HG03565 (cell line): ENCODE results near the gene FBXO47.
"Not testable (repeated sequence)": the region's sequence is repeated elsewhere in the genome, so short reads cannot be mapped to it uniquely, and the experiment has no call there.

Experiments used
- ATAC-seq: cut with Tn5 transposase; IDR thresholded peaks from one replicate; pipeline ENCODE4 v1.9.1; 2021; ENCODE audit warnings: mild to moderate bottlenecking, moderate library complexity; ENCODE audit not compliant: unreplicated experiment

Gene FBXO47

DNA sequence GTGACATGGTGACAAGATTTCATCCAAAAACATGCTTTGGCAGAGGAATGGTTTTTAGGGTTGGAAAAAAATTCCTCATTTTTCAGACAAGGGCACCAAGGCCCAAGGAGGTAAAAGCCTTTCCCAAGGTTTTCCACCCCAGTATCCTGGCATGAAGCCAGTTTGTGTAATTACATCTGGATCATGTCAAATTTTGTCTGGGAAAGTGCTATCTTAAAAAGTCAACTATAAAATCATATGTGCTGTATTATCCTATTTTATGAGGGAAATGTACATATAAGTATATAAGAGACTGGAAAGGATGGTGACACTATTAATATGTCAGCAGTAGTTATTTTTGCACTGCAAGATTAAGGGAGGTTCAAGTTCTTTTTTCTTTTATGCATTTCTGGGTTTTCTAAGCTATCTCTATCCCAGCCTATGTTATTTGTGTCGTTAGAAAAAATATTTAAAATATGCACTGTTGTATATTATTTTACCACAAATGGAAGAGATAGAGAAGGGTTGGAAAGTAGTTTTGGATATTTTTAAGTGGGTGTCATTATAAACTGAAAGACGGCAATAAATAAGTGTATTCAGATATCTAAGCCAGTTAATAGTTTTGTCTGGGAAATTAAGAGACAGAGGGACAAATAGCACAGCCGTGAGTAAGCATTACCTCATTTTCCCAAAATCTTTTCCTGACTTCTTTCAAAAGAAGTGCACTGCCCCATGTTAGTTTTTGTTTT lies 13.5 kb upstream of the FBXO47 start:
- no peak for ATAC-seq

DNA sequence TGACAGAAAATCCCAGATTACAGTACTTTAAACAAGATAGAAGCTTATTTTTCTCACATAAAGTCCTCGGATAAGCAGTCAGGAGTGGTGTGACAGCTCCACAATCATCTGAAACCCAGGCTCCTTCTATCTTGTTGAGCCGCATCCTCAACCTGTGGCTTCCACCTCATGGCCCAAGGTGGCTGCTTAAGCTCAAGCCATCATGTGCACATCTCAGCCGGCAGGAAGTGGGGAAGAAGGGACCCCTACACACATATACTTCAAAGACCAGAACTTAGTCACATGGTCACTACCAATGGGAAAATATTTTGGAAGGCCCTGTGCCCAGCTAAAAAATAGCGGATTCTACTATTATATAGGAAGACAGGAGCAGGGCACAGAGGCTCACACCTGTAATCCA lies 11.0 kb upstream of the FBXO47 start:
- no peak for ATAC-seq

DNA sequence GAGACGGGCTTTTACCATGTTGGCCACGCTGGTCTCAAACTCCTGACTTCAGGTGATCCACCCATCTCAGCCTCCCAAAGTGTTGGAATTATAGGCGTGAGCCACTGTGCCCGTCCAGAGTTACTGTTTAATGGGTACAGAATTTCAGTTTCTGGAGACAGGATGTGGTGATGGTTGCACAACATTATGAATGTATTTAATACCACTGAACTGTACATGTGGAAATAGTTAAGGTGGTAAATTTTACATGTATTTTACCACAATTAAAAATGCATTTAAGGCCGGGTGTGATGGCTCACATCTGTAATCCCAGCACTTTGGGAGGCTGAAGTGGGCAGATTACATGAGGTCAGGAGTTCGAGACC lies 9.0 kb upstream of the FBXO47 start:
- ATAC-seq, result not testable (repeated sequence)

DNA sequence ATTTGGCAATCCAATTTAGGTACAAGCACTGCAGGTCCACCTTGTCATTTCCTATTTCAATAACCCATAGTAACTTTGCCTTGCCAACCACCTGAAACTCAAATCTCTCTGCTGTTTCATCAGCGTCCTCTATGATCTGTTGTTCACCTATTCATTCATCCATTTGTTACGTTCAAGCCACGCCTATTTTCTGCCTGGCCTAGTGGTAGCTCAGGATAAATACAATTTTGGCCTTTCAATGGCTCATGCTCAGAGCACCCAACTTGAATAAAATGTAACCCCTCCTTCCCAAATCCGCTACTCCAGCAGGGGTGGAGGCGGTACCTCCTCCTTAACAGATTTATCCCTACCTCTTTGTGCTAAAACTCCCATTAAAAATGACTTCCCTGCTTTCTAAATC lies 3.6 kb upstream of the FBXO47 start:
- no peak for ATAC-seq

DNA sequence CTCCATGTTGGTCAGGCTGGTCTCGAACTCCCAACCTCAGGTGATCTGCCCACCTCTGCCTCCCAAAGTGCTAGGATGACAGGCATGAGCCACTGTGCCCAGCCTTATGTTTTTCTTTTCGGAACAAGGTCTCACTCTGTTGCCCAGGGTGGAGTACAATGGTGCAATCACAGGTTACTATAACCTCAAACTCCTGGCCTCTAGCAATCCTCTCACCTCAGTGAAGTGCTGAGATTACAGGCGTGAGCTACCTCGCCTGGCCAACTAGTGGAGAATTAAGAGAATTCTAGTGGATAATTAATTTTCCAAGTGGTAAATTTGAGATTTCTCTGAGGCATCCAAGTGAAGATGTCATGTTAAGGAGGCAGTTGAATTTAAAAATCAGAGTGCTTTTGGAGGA lies 2.9 kb upstream of the FBXO47 start:
- ATAC-seq, result no peak

DNA sequence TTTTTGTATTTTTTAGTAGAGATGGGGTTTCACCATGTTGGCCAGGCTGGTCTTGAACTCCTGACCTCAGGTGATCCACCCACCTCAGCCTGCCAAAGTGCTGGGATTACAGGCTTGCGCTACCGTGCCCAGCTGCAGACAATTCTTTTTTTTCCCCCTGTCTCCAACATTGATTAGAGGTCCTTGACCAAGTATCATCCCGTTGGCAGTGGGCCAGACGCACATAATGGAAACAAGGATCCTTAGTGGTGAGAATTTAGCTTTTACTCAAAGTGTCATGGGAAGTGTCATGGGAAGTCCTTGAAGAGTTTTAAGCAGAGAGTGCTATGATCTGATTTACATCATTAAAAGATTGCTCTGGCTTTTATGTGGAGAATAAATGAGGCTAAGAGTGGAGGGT lies 2.1 kb upstream of the FBXO47 start:
- ATAC-seq, result no peak

DNA sequence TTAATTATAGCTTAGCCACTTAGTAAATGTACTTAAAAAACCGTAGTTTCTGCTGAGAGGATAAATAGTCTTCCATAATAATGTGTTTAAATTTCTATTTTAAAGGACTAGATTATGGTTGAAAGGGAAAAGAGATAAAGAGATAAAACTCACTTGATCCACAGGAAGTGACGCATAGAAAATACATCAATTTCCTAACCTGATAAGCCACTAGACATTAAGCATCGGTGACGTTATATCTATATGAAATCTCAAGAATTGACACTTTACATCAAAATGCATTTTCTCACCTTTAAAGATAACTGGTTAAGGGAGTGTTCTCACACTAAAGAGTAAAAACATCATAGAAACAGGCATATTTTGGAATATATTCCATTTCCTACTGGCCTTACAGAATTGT lies 5.8 kb downstream of the FBXO47 start:
- ATAC-seq, result no peak

DNA sequence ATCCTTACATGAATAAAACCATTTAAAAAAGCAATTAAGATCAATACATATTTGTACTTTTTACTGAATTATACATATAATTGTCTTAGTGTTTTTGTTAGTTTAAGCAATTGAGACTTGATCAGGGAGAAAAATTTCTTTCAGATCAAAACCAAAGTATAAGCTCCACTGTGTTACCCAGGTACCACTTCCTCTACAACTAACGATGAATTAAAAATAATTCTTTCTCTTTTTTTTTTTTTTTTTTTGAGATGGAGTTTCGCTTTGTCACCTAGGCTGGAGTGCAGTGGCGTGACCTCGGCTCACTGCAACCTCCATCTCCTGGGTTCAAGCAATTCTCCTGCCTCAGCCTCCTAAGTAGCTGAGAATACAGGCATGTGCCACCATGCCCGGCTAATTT lies 6.8 kb downstream of the FBXO47 start:
- no peak for ATAC-seq

DNA sequence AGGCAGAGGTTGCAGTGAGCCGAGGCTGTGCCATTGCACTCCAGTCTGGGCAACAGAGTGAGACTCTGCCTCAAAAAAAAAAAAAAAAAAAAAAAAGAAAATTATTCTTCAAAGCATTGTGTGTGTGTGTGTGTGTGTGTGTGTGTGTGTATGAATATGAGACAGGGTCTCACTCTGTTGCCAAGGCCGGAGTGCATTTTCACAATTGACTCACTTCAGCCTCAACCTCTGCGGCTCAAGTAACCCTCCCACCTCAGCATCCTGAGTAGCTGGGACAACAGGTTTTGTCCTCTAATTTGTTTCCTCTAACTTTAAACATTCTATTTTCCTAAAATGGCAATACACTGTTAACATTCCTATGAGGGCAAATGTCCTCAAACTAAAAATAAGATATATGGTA lies 7.7 kb downstream of the FBXO47 start:
- ATAC-seq, result no peak

DNA sequence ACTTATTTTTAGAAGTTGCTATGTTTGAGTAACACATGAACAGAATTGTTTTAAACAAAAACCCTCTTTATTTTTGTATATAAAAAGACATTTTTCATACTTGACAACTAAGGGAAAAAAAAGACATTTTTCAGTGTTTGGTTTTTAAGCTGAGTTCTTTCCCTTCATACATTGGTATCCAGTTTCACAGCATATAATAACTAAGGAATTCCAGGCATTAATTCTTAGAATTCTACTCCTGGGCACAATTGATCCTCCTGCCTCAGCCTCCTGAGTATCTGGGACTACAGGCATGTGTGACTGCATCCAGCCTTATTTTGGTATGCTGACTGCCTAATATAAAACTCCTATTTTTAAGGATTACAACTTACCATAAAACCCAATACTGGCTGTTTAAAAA lies 8.4 kb downstream of the FBXO47 start:
- ATAC-seq, result no peak

DNA sequence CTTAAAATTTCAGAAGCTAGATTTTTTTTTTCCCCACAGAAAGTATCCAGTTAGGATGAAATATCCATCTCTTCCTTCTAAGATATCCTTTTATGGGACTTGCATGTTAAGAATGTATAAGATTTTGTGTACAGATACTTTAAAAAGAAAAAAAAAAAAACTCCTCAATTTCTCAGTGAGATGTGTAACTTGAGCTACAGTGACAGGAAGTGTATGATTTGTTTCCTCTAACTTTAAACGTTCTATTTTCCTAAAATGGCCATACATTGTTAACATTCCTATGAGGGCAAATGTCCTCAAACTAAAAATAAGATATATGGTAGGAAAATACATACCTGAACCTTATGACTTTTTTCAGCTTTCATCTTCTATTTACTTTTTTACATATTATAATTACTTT lies 8.9 kb downstream of the FBXO47 start:
- ATAC-seq, result no peak

DNA sequence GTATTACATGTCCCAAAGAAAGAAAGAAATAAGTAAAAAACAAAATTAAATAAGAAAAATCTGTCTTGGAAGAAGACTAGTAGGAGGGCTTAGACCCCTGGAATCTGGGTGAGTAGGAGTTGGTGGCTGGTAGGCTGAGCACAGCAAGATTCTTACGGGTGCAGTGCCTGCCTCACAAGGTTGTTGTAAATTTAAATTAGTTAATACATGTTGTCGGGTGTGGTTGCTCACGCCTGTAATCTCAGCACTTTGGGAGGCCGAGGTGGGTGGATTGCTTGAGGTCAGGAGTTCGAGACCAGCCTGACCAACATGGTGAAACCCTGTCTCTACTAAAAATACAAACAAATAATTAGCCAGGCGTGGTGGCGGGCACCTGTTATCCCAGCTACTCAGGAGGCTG lies 13.4 kb downstream of the FBXO47 start:
- not testable (repeated sequence) for ATAC-seq

DNA sequence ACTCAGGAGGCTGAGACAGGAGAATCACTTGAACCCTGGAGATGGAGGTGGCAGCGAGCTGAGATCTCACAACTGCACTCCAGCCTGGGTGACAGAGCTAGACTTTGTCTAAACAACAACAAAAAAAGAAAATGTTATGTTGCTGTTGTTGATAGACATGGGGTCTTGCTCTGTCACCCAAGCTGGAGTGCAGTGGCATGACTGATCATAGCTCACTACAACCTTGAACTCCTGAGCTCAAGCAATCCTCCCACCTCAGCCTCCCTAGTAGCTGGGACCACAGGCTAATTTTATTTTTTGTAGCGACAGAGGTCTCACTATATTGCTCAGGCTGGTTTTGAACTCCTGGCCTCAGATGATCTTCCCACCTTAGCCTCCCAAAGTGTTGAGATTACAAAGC lies 20.0 kb downstream of the FBXO47 start:
- no peak for ATAC-seq

DNA sequence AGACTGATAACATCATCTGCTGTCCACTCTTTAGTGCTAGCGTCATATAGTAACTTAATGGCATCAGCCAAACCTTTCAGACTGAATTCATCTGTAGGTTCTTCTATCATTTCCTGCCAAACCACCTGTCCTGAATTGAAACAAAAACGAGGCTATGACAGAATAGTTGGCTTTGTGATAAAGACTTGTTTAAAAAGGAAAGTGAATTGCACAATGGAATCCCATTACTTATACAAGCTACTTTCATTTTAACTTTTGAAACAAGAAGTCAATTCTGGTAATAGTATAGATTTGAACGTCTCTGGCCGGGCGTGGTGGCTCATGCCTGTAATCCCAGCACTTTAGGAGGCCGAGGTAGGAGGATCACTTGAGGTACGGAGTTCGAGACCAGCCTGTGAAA lies 23.6 kb downstream of the FBXO47 start:
- no peak for ATAC-seq

DNA sequence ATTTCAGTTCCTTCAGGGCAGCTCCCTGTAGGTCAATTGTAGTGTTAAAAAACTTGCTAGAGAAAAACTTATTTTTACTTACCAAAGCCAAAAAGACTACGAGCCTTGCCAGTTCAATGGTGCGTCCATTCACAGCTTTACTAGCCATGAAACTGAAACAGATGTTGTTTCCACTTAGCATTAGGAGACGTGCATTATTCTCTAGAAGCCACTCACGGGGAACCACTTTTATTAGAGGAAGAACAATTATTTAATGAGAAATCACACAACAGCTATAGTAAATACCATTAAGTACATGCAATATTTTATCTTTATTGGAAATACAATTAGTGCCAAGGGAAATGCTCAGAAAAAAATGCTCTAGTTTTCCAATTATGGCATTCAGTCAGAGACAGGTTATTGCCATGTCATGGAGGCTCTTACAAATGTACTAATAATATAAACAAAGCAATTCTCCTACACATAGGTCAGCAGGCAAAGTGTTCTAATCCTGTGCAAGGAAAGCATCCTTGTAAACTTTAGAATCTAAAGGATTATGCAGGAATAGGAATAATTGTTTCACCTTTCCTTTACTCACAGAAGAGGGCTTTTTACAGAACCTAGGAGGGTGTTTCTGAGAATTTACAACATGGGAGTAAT lies 24.4 kb downstream of the FBXO47 start:
- ATAC-seq, result no peak

DNA sequence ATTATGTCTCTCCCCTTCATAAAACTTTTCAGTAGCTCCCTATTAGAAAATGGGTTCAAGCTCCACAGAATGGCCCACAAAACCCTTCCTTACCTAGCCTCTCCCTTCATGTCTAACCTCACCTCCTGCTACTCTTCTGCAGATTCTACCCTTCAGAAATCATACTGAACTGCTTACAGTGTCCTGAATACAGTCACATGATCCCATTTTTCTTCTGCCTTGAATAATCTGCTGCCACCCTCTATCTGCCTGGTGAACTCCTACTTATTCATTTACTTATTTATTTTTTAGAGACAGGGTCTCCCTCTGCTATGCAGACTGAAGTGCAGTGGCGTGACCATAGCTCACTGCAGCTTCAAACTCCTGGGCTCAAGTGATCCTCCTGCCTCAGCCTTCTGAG lies 26.8 kb downstream of the FBXO47 start:
- ATAC-seq, result no peak

DNA sequence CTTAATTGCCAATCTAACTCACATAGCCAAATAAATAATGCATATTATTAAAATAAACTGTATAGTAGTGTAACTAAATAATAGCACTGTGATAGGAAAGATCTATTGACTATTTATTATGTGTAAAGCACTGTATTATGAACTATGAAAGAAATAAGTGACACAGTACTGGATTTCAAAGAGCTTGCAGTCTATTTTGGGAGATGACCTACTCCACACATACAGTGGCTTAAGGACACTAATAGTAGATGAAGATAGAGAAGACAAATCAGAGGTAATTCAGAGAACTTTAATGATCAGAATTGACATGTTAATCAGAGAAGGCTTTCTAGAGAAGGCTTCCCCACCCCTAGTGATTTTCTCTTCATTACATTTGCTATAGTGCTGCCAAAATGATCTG lies 27.2 kb downstream of the FBXO47 start:
- ATAC-seq, result no peak

DNA sequence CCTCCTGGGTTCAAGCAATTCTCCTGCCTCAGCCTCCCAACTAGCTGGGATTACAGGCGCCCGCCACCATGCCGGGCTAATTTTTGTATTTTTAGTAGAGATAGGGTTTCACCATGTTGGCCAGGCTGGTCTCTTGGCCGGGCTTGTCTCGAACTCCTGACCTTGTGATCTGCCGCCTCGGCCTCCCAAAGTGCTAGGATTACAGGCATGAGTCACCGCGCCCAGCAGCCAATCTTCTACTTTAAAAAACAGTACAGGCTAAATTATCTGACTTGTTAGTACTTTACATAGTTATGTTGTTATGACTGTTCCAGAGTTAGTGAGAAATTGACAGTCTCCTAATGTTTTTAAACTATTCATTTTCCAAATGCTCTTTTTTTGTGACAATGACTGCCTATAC lies 33.2 kb downstream of the FBXO47 start:
- not testable (repeated sequence) for ATAC-seq

DNA sequence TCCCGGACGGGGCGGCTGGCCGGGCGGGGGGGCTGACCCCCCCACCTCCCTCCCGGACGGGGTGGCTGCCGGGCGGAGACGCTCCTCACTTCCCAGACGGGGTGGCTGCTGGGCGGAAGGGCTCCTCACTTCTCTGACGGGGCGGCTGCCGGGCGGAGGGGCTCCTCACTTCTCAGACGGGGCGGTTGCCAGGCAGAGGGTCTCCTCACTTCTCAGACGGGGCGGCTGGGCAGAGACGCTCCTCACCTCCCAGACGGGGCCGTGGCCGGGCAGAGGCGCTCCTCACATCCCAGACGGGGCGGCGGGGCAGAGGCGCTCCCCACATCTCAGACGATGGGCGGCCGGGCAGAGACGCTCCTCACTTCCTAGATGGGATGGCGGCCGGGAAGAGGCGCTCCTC lies 36.4 kb downstream of the FBXO47 start:
- ATAC-seq, result not testable (repeated sequence)

DNA sequence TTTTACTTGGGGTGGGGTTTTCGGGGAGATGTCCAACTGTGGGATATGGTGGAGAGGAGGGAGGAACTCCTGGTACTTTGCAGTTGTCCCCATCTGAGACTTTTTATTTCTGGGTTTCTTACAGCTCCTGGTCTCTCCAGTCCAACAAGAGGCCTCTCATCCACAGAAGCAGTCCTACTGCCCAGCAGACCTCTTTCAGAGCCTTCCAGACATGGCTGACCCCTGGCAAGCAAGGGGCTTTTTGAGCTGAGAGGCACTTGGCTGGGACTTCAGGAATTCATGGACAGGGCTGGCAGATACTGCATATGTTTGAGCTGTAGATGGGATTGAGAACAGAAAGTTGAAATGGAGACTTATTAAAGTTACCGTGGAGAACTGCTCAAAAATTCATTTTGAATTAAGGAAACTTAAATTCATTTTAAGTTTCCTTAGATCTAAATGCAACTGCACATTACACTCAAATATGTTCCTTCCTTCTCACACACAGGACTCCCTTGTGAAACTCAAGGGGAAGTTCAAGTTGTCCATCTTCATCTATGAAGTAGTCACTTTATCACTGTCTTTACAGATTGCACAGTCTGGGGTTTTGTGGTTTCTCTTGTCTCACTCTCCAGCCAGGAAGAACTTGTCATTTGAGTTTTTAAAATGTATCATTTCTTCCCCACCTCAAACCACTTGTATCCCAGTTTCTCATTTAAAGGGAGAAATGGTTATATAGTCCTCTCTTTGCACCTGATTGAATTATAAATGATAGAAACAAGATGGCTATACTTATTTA lies 40.7 kb downstream of the FBXO47 start:
- no peak for ATAC-seq

DNA sequence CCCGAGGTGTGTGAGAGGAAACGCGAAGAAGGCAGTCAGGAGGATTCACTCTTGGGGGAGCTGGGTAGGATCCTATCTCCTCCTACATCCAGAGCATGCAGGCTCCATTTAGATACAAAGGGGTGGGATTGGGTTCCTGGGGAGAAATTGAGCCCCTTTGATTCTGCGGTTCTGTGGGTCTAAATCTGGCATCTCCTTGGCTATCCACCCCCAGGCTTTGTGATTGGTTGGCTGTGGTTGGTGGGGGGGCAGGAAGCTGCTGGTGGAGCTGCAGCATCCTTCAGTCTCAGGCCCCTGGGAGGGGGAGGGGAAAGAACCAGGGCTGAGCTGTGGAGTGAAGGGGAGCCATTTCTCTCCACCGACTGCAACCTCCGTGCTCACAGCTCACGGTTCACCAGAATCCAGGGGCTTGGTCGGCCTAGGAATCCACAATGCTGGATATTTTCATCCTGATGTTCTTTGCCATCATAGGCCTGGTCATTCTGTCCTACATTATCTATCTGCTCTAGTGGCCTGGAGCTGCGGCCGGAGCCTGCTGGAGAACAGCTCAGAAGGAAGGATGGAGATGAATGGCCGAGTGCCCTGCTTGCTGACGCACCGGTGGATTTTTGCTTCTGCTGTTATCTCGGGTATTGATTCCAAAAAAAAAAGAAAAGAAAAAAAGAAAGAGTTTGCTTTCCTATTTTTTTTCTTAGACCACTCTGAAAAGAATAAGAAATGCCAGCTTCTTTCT lies 41.8 kb downstream of the FBXO47 start, which contains the start of gene LASP1NB:
LASP1NB (plus strand) TSS at position 352 of the 733 bp plus-strand sequence.
- ATAC-seq, result no peak
